Measurements from ENCODE around the gene NDC80. TPM values are rescaled to one million over a fixed set of nuclear protein-coding genes. Genes with fewer than 3 reads are reported as not detected.

Gene NDC80
- total RNA-seq, 1 experiment from 2014 or later, result 43.0 TPM

DNA sequence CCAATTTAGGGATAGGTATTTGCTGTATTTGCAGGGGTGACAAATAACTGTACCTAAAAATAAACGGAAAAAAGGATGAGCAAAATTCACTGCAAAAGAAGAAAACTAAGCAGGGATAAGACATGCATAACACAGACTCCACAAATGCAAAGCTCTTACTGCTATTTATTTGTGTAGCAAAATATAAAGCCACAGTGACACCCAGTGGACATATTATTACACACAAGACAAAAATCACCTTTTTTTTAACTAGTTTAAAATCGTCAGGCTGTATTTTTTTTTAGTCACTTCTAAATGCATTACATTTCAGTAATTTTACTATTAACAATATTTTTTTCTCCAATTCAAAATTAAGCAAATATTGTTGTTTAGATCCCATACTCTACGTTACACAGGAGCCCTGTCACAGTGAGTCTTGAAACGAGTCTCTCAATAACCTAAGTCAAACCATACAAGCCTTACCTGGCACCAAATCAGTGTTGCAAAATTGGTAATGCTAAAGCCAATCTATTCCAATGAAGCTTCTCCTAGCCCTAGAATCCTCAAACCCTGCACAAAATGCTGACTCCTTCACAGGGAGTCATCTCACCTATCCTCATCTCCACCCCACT lies 23.8 kb upstream of the NDC80 start:
- Mint-ChIP-seq H3K4me3 (no peak overlapping the region), H3K27me3 (ENCODE audit: low read depth) (no peaks in the 10 kb centered on the region), H3K9me3 (peaks cover 5% of the 10 kb centered on the region; the same call in 1 of the 2 replicates), H3K27ac (no peak overlapping the region), H3K4me1 (no peaks in the 10 kb centered on the region), H3K36me3 (peaks cover 14% of the 10 kb centered on the region)
- no peak for DNase-seq (ENCODE audit: low spot score)
- ATAC-seq, result no peak
- CTCF ChIA-PET, result interaction anchor here (1.0 to 2.3 kb wide), 6 partner anchors 13 to 443 kb away, joined by 3 to 7 read pairs (median 4); no protein-coding TSS in a partner anchor
- TF ChIP-seq HMGA2 (CRISPR knock-in tag; IDR thresholded peaks at IDR 0.05) (no peak), ZNF416 (CRISPR knock-in tag; IDR thresholded peaks at IDR 0.05) (no peak), SMAD3 (CRISPR knock-in tag; IDR thresholded peaks at IDR 0.05; ENCODE audit: borderline replicate concordance) (no peak), NR3C1 (CRISPR knock-in tag; conservative IDR thresholded peaks at IDR 0.05; ENCODE audit: low read depth) (no peak), ZNF671 (CRISPR knock-in tag; IDR thresholded peaks at IDR 0.05) (no peak), FOXP1 (CRISPR knock-in tag; IDR thresholded peaks at IDR 0.05; ENCODE audit: borderline replicate concordance) (no peak), JUN (CRISPR knock-in tag; IDR thresholded peaks at IDR 0.05) (no peak)
- TF ChIP-seq, protein P1, sequence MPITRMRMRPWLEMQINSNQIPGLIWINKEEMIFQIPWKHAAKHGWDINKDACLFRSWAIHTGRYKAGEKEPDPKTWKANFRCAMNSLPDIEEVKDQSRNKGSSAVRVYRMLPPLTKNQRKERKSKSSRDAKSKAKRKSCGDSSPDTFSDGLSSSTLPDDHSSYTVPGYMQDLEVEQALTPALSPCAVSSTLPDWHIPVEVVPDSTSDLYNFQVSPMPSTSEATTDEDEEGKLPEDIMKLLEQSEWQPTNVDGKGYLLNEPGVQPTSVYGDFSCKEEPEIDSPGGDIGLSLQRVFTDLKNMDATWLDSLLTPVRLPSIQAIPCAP (CRISPR knock-in tag; IDR thresholded peaks at IDR 0.05), result no peak
- TF ChIP-seq, protein P2, sequence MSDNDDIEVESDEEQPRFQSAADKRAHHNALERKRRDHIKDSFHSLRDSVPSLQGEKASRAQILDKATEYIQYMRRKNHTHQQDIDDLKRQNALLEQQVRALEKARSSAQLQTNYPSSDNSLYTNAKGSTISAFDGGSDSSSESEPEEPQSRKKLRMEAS (CRISPR knock-in tag; IDR thresholded peaks at IDR 0.05), result no peak
- TF ChIP-seq, protein P3, sequence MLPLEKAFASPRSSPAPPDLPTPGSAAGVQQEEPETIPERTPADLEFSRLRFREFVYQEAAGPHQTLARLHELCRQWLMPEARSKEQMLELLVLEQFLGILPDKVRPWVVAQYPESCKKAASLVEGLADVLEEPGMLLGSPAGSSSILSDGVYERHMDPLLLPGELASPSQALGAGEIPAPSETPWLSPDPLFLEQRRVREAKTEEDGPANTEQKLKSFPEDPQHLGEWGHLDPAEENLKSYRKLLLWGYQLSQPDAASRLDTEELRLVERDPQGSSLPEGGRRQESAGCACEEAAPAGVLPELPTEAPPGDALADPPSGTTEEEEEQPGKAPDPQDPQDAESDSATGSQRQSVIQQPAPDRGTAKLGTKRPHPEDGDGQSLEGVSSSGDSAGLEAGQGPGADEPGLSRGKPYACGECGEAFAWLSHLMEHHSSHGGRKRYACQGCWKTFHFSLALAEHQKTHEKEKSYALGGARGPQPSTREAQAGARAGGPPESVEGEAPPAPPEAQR (CRISPR knock-in tag; IDR thresholded peaks at IDR 0.05), result no peak
- POLR2A ChIA-PET, result no interaction called here

DNA sequence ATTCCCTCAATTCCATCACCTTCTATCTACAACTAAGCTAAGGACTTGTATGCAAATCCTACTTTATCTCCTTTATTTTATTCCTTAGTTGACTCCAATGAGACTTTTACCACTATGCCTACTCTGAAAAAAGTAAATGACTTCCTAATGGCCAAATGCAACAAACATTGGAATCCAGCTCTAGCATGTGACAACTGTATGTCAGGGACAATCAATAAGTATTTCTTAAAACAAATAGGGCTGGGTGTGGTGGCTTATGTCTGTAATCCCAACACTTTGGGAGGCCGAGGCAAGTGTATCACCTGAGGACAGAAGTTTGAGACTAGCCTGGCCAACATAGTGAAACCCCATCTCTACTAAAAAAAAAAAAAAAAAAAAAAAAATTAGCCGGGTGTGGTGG lies 21.9 kb upstream of the NDC80 start:
- H3K27me3 Mint-ChIP-seq (ENCODE audit: low read depth), result no peaks in the 10 kb centered on the region
- H3K9me3 Mint-ChIP-seq, result peaks cover 5% of the 10 kb centered on the region; the same call in 1 of the 2 replicates

More for the DNA sequence above, 21.9 kb upstream of the NDC80 start:
- peaks cover 15% of the 10 kb centered on the region for H3K36me3 Mint-ChIP-seq
- H3K4me3 Mint-ChIP-seq, result no peak overlapping the region
- POLR2A ChIA-PET, result no interaction called here
- CTCF ChIA-PET, result no interaction called here
- no peak overlapping the region for H3K27ac Mint-ChIP-seq
- TF ChIP-seq ETV6 (CRISPR knock-in tag; IDR thresholded peaks at IDR 0.05) (no peak), CREM (CRISPR knock-in tag; IDR thresholded peaks at IDR 0.05) (no peak), ZNF232 (CRISPR knock-in tag; IDR thresholded peaks at IDR 0.05) (no peak), ZNF671 (CRISPR knock-in tag; IDR thresholded peaks at IDR 0.05) (no peak), ZNF416 (CRISPR knock-in tag; IDR thresholded peaks at IDR 0.05) (no peak), RORB (CRISPR knock-in tag; IDR thresholded peaks at IDR 0.05) (no peak), GABPB1 (CRISPR knock-in tag; IDR thresholded peaks at IDR 0.05) (no peak), FOXJ3 (CRISPR knock-in tag; IDR thresholded peaks at IDR 0.05; ENCODE audit: borderline replicate concordance) (no peak)
- TF ChIP-seq, protein P4, sequence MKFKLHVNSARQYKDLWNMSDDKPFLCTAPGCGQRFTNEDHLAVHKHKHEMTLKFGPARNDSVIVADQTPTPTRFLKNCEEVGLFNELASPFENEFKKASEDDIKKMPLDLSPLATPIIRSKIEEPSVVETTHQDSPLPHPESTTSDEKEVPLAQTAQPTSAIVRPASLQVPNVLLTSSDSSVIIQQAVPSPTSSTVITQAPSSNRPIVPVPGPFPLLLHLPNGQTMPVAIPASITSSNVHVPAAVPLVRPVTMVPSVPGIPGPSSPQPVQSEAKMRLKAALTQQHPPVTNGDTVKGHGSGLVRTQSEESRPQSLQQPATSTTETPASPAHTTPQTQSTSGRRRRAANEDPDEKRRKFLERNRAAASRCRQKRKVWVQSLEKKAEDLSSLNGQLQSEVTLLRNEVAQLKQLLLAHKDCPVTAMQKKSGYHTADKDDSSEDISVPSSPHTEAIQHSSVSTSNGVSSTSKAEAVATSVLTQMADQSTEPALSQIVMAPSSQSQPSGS (CRISPR knock-in tag; IDR thresholded peaks at IDR 0.05; ENCODE audit: borderline replicate concordance, low read depth), result no peak
- TF ChIP-seq, protein P5, sequence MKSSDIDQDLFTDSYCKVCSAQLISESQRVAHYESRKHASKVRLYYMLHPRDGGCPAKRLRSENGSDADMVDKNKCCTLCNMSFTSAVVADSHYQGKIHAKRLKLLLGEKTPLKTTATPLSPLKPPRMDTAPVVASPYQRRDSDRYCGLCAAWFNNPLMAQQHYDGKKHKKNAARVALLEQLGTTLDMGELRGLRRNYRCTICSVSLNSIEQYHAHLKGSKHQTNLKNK (CRISPR knock-in tag; IDR thresholded peaks at IDR 0.05), result no peak
- TF ChIP-seq, protein P6, sequence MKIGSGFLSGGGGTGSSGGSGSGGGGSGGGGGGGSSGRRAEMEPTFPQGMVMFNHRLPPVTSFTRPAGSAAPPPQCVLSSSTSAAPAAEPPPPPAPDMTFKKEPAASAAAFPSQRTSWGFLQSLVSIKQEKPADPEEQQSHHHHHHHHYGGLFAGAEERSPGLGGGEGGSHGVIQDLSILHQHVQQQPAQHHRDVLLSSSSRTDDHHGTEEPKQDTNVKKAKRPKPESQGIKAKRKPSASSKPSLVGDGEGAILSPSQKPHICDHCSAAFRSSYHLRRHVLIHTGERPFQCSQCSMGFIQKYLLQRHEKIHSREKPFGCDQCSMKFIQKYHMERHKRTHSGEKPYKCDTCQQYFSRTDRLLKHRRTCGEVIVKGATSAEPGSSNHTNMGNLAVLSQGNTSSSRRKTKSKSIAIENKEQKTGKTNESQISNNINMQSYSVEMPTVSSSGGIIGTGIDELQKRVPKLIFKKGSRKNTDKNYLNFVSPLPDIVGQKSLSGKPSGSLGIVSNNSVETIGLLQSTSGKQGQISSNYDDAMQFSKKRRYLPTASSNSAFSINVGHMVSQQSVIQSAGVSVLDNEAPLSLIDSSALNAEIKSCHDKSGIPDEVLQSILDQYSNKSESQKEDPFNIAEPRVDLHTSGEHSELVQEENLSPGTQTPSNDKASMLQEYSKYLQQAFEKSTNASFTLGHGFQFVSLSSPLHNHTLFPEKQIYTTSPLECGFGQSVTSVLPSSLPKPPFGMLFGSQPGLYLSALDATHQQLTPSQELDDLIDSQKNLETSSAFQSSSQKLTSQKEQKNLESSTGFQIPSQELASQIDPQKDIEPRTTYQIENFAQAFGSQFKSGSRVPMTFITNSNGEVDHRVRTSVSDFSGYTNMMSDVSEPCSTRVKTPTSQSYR (CRISPR knock-in tag; IDR thresholded peaks at IDR 0.05), result no peak
- TF ChIP-seq, protein P7, sequence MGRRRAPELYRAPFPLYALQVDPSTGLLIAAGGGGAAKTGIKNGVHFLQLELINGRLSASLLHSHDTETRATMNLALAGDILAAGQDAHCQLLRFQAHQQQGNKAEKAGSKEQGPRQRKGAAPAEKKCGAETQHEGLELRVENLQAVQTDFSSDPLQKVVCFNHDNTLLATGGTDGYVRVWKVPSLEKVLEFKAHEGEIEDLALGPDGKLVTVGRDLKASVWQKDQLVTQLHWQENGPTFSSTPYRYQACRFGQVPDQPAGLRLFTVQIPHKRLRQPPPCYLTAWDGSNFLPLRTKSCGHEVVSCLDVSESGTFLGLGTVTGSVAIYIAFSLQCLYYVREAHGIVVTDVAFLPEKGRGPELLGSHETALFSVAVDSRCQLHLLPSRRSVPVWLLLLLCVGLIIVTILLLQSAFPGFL (CRISPR knock-in tag; IDR thresholded peaks at IDR 0.05; ENCODE audit: borderline replicate concordance), result no peak
- DNase-seq (ENCODE audit: low spot score), result no peak
- H3K4me1 Mint-ChIP-seq, result no peaks in the 10 kb centered on the region
- no peak for ATAC-seq

Measured in WTC11 (cell line).